GM12878 (cell line): ENCODE results near the gene BCAP31. TPM values are rescaled to one million over a fixed set of nuclear protein-coding genes. Genes with fewer than 3 reads are reported as not detected.

Source experiments
- CBX3 ChIP-seq: fragments of 200-600 bp; sonication (generic); IDR thresholded peaks from 2 replicates; pipeline ENCODE4 v1.6.1; 2016; ENCODE audit warnings: low read depth, borderline replicate concordance
- CREM ChIP-seq: IDR thresholded peaks from 2 replicates; pipeline ENCODE4 v1.6.1; 2014; ENCODE audit warnings: antibody characterized with exemption, low read depth
- E2F8 ChIP-seq: fragments of 450-650 bp; IDR thresholded peaks from 2 replicates; pipeline ENCODE4 v1.6.1; 2018; ENCODE audit warnings: mild to moderate bottlenecking, low read depth, moderate library complexity; ENCODE audit not compliant: partially characterized antibody
- HDAC2 ChIP-seq: fragments of 200-600 bp; sonication (generic); IDR thresholded peaks from 2 replicates; pipeline ENCODE4 v1.6.1; 2017
- MXI1 ChIP-seq: fragments of 150-350 bp; IDR thresholded peaks from 2 replicates; pipeline ENCODE4 v1.6.1; 2011; ENCODE audit warnings: low read depth, mild to moderate bottlenecking, inconsistent platforms, low read length, improper control_type of control experiment
- MYC ChIP-seq: IDR thresholded peaks from 2 replicates; pipeline ENCODE4 v1.6.1; 2011; ENCODE audit warnings: mild to moderate bottlenecking, low read length, moderate library complexity, inconsistent platforms; ENCODE audit not compliant: insufficient read depth, insufficient replicate concordance, insufficient read length, severe bottlenecking
- NFXL1 ChIP-seq: fragments of 450-650 bp; IDR thresholded peaks from 2 replicates; pipeline ENCODE4 v1.6.1; 2017; ENCODE audit warnings: antibody characterized with exemption, mild to moderate bottlenecking, borderline replicate concordance
- PBX3 ChIP-seq: IDR thresholded peaks from 2 replicates; pipeline ENCODE4 v1.6.1; 2011; ENCODE audit warnings: mild to moderate bottlenecking, low read depth, low read length, moderate library complexity; ENCODE audit not compliant: insufficient replicate concordance
- PKNOX1 ChIP-seq: fragments of 450-650 bp; IDR thresholded peaks from 2 replicates; pipeline ENCODE4 v1.6.1; 2016; ENCODE audit warnings: mild to moderate bottlenecking
- POLR2AphosphoS2 ChIP-seq: IDR thresholded peaks from 2 replicates; pipeline ENCODE4 v1.6.1; 2011; ENCODE audit warnings: low read depth, mild to moderate bottlenecking, low read length, improper control_type of control experiment, moderate library complexity
- POU2F2 ChIP-seq: IDR thresholded peaks from 3 replicates; pipeline ENCODE4 v1.6.1; 2011; ENCODE audit warnings: low read depth, mild to moderate bottlenecking, low read length, borderline replicate concordance
- PRDM15 ChIP-seq: fragments of 450-650 bp; formaldehyde crosslinking; IDR thresholded peaks from 2 replicates; pipeline ENCODE4 v1.4.0; 2020; ENCODE audit warnings: mild to moderate bottlenecking, moderate library complexity
- RUNX3 ChIP-seq: IDR thresholded peaks from 2 replicates; pipeline ENCODE4 v1.6.1; 2012; ENCODE audit warnings: low read length, inconsistent platforms
- SIX5 ChIP-seq: IDR thresholded peaks from 2 replicates; pipeline ENCODE4 v1.6.1; 2011; ENCODE audit warnings: mild to moderate bottlenecking, low read depth, low read length, moderate library complexity; ENCODE audit not compliant: severe bottlenecking
- SMC3 ChIP-seq: IDR thresholded peaks from 2 replicates; pipeline ENCODE4 v1.6.1; 2011; ENCODE audit warnings: low read length, improper control_type of control experiment, borderline replicate concordance
- SP1 ChIP-seq: IDR thresholded peaks from one replicate; pipeline ENCODE4 v1.6.1; 2011; ENCODE audit warnings: low read depth, low read length
- STAT3 ChIP-seq: IDR thresholded peaks from 2 replicates; pipeline ENCODE4 v1.6.1; 2011; ENCODE audit warnings: low read depth, low read length, improper control_type of control experiment
- YY1 ChIP-seq: IDR thresholded peaks from 2 replicates; pipeline ENCODE4 v1.6.1; 2011; ENCODE audit warnings: low read depth, mild to moderate bottlenecking, low read length
- ZBTB33 ChIP-seq: fragments of 450-650 bp; IDR thresholded peaks from 2 replicates; pipeline ENCODE4 v1.6.1; 2017; ENCODE audit warnings: mild to moderate bottlenecking
- ZNF384 ChIP-seq: IDR thresholded peaks from 2 replicates; pipeline ENCODE4 v1.6.1; 2012; ENCODE audit warnings: low read depth, mild to moderate bottlenecking, low read length, improper control_type of control experiment, borderline replicate concordance
- polyA plus RNA-seq, 11 experiments: library from polyadenylated mRNA; depleted of rRNA in 4 of 11; unstranded in 6 of 11; stranded (reverse) in 5 of 11; fragments of >200 nt; fragmentation: Nextera tagmentation in 4 of 11; fragmentation: Illumina TruSeq in 1 of 11; extraction: Ambion mirVana in 4 of 11; extraction: Trizol in 1 of 11; gene quantifications; 1 replicate in 1 of 11; 2 replicates in 10 of 11; pipeline versions ENCODE4 v1.2.1 to v1.2.3, GENCODE V29; 2011 to 2016; ENCODE audit warnings: inconsistent platforms in 2 of 11, missing spikeins in 2 of 11, low read depth in 1 of 11
- total RNA-seq, 4 experiments: library from RNA; depleted of rRNA in 3 of 4; stranded (reverse); fragments of >200 nt in 3 of 4; fragmentation: Illumina TruSeq in 1 of 4; extraction: Trizol in 1 of 4; gene quantifications; 2 replicates each; pipeline versions ENCODE4 v1.2.1 to v1.2.3, GENCODE V29; 2013 to 2021

BCAP31 gene
- total and polyA plus RNA-seq, 10 of the 15 experiments (the other 5 are each of a cell fraction or from before 2014, with no cell fraction given), result 63.1 to 246 (median 95.6) TPM

GRCh38 chrX:153708415-153708814, 15.8 kb downstream of the BCAP31 start (continued):
- TF ChIP-seq PRDM15 (CRISPR knock-in tag) (no peak), MYC (no peak), ZNF384 (peak; percentile 34; the same call in 1 of the 2 replicates), RUNX3 (no peak), ZBTB33 (no peak), STAT3 (no peak), SIX5 (no peak), POLR2AphosphoS2 (no peak), PBX3 (no peak), CREM (no peak), POU2F2 (no peak), HDAC2 (no peak), NFXL1 (no peak), E2F8 (no peak), SMC3 (peak; percentile 22; the same call in 1 of the 2 replicates), YY1 (no peak), CBX3 (no peak), PKNOX1 (no peak), SP1 (no peak), MXI1 (no peak)
